Inflammatory macrophage treated with lipopolysaccharide for 1 hour (primary cell): ENCODE measurements around the gene LRBA.
"Not testable (repeated sequence)": the region's sequence is repeated elsewhere in the genome, so short reads cannot be mapped to it uniquely, and the experiment has no call there.

Experiments
- DNase-seq, 2 donors: peaks; one replicate each; pipeline ENCODE4 v3.0.0-alpha.2; 2020 to 2022

Gene LRBA

GRCh38 chr4:150717952-150718351 is 297.1 kb downstream of the LRBA start:
- DNase-seq, result no peak

- no peak for DNase-seq
Measured at GRCh38 chr4:150714462-150715438, 300.3 kb downstream of the LRBA start.

GRCh38 chr4:150713251-150713650 is 301.8 kb downstream of the LRBA start:
- DNase-seq, result no peak

- no peak for DNase-seq
Measured at GRCh38 chr4:150710770-150711375, 304.2 kb downstream of the LRBA start.

GRCh38 chr4:150708004-150708403 is 307.1 kb downstream of the LRBA start:
- DNase-seq, result no peak

GRCh38 chr4:150699599-150699998 is 315.5 kb downstream of the LRBA start:
- no peak for DNase-seq

GRCh38 chr4:150695162-150695561 is 319.9 kb downstream of the LRBA start:
- no peak for DNase-seq

GRCh38 chr4:150694438-150694837 is 320.6 kb downstream of the LRBA start:
- no peak for DNase-seq

- no peak for DNase-seq
Measured at GRCh38 chr4:150683775-150684350, 331.2 kb downstream of the LRBA start.

- DNase-seq, result no peak
Measured at GRCh38 chr4:150682126-150682525, 333.0 kb downstream of the LRBA start.

GRCh38 chr4:150681063-150681462 is 334.0 kb downstream of the LRBA start:
- no peak for DNase-seq

GRCh38 chr4:150680651-150681050 is 334.4 kb downstream of the LRBA start:
- DNase-seq, result no peak

GRCh38 chr4:150679765-150680343 is 335.2 kb downstream of the LRBA start:
- no peak for DNase-seq

- no peak for DNase-seq
Measured at GRCh38 chr4:150679018-150679764, 335.9 kb downstream of the LRBA start.

GRCh38 chr4:150673793-150674192 is 341.3 kb downstream of the LRBA start:
- peak; percentile 22 to 29 for DNase-seq

- DNase-seq, result no peak
Measured at GRCh38 chr4:150668824-150669223, 346.3 kb downstream of the LRBA start.

GRCh38 chr4:150664935-150665334 is 350.1 kb downstream of the LRBA start:
- DNase-seq, result no peak

GRCh38 chr4:150662686-150663085 is 352.4 kb downstream of the LRBA start:
- no peak for DNase-seq

- not testable (repeated sequence) for DNase-seq
Measured at GRCh38 chr4:150661551-150661950, 353.5 kb downstream of the LRBA start.

- not testable (repeated sequence) for DNase-seq
Measured at GRCh38 chr4:150658258-150658657, 356.8 kb downstream of the LRBA start.

GRCh38 chr4:150656891-150657290 is 358.2 kb downstream of the LRBA start:
- peak; percentile 53 to 59 for DNase-seq

- no peak for DNase-seq
Measured at GRCh38 chr4:150650751-150651150, 364.3 kb downstream of the LRBA start.

- DNase-seq, result no peak
Measured at GRCh38 chr4:150648123-150648522, 367.0 kb downstream of the LRBA start.
